ENCODE results near the gene GPBAR1.

GPBAR1 gene

DNA sequence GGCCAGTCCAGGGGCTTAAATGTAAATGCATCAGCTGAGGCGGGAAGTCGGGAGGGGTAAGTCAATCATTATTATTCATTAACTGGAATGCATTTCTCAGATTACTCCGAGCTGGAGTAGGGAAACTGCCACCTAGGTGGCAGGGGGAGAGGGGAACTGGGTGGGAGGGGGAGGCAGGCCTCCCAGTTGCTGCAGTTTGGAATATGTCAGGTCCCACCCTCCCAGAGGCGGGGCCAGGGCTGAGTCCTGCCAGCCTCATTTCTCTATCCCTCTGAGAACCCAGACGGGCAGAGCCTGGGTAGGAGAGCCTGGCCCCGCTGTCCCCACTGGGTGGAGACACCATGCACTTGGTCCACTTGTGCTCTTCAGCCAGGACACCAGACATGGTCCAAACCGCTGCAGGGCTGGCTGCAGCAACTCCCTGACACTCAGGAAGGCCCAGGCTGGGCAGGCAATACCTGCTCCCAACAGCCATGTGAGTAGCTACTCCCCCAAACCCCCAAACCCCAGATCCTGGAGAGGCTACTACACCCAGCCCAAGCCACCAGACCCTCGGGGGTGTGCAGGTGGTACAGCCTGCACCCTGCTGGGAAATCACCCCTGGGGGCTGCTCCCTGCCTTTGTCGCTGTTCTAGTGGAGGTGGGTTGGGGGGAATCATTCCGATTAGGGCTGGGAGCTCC, at the start of gene GPBAR1:
GPBAR1 (plus strand) TSS at position 274 of the 681 bp plus-strand sequence. CDS start 1,710 bp downstream, outside the sequence.
- no peak for DNase-seq

GRCh38 chr2:218214116-218214515, 46.7 kb upstream of the GPBAR1 start:
- DNase-seq, result no peak

DNA sequence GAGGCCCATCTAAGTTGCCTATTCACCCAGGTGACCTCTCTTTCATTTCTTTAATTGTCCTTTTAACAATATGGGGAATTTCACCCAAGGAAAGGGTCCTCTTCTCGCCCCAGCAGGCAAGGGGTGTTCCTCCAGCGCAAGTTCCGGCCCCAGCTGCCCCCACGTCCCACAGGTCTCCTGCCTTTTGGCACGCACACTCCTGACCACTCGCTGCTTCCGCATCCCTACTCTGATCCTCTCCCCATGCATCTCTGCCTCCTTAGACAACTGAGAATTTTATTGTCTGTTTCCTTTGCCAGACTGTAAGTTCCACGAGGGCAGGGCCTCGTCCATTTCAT, 44.5 kb upstream of the GPBAR1 start:
- no peak for DNase-seq

GRCh38 chr2:218216674-218217359, 44.0 kb upstream of the GPBAR1 start, which contains the start of gene ARPC2:
Gene ARPC2, plus strand, starts transcription at chr2:218217189. Its CDS starts 282 bp downstream, at chr2:218217471.
- DNase-seq, result peak; percentile 88

DNA sequence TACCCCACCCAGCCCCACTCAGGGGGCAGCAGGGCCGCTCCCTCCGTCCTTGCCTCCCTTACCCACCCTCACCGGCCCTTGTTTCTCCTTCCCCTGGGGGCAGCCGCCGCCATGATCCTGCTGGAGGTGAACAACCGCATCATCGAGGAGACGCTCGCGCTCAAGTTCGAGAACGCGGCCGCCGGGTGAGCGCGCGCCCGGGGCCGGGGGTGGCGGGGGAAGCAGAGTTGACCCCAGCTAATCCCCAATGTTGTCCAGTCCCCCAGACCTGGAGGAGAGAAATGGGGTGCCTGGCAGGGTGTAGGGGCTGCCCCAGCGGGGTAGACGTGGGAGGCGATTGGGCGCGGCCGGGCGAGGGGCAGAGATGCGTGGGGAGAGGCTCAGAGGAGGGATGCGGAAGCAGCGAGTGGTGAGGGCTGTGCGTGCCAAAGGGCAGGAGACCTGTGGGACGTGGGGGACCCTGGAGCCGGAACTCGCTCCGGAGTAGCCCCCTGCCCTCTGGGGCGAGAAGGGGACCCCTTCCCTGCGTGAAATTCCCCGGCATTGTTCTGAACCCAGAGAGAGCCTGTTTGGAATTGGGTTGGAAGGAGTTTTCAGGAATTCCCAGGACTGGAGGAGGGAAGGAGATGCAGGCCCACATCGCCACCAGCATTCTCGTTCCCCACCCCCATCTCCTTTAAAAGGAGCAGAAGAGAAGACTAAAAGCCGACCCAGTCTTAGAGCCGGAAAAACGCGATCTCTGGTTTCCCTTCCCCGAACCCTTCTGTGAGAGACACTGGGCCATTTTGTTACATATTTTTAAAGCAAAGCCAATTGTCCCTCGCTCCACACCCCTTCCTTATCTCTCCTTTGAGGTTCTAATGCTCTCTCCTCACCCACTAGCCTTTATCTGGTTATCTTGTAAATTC, 43.2 kb upstream of the GPBAR1 start:
- DNase-seq, result no peak

DNA sequence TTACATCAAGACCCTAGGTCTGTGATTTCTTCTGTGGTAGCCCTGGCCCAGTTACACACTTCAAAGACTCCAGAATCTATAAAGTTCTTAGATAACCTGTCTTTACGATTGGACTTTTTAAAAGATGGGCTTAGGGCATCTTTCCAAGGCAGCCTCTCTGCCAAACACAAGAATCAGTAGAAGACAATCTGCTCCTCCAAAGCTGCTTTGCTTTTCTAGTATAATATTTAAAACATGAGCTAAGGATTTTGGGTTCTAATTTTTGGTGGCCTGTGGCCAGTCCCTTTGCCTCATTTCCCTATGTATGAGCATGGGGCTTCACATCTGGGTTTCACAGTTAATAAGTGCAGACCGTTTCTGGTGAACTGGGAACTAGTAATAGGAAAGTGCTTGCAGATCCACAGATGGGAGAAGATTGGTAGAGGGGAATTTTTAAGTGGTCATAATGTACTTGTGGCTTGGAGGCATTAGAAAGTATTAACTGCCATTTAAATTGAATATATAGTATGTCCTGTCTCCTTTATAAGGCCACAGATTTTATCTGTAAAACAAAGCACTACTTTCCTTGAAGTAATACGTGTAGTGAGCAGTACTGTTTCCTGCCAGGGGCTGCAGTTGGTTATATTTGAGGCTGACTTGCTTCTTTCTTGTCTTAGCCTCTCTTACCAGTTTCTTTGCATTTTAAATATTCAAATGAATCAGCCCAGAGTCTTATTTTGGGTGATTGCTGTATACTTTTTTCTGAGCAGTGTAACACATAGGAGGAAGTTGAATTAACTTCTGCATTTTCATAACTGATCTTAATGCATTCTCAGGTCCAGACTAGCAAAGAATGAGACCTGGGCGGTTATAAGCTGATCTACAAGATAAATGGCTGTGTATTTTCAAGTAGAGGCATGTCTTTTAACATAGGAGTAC, 42.3 kb upstream of the GPBAR1 start:
- DNase-seq, result no peak

DNA sequence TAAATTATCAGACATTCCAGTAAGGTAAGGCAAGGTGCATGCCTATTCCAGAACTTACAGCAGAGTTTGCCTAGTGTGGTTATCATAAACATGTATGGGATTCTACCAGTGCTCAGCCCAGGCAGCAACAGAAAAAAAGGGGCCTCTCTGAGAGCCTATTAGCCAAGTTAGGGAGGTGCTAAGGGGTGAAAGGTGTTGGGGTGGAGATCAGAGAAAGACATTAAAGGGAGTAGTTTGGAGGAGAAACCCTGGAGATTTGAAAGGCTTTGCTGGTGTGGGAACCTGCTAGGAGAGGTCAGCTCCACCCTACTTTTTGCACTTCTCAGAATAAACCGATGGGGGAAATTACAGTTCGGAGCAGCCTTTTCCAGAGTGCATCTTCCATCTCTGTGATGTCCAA, 40.9 kb upstream of the GPBAR1 start:
- DNase-seq, result no peak

- no peak for DNase-seq
These were observed 39.8 kb upstream of the GPBAR1 start for GRCh38 chr2:218221000-218221399.

DNA sequence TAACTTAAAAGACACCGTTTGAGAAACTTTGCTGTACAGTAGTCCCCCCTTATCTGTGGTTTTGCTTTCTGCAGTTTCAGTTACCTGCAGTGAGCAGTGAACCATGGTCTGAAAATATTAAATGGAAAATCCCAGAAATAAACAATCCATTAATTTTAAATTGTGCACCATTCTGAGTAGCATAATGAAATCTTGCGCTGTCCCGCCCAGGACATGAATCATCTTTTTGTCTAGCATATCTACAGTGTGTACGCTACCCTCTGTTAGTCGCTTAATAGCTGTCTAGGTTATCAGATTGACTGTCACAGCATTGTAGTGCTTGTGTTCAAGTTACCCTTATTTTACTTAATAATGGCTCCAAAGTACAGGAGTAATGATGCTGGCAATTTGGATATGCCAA, 37.8 kb upstream of the GPBAR1 start:
- no peak for DNase-seq

DNA sequence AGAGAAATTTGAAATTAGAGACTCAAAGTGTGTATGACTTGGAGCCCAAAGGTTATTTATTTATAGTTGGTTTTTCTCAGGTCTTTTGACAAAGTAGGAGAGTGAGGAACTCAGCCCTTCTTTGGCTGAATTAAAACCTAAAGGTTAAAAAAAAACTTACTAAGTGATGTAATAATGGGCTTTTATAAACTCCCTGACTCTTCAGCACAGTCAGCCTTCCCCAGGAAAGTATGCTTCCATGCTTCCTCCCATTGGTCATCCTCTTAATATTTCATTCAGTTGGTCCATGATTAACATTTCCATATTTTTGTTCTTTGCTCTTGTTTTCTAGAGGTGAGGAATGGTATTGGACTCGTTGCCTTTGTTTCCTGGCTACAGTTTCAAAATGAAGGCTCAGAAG, 36.6 kb upstream of the GPBAR1 start:
- no peak for DNase-seq

GRCh38 chr2:218226903-218227302, 33.9 kb upstream of the GPBAR1 start:
- DNase-seq, result no peak

GRCh38 chr2:218228366-218229090, 32.3 kb upstream of the GPBAR1 start:
- DNase-seq, result no peak

- DNase-seq, result no peak
These were observed 31.6 kb upstream of the GPBAR1 start for GRCh38 chr2:218229239-218229638.

- DNase-seq, result no peak
These were observed 31.0 kb upstream of the GPBAR1 start for GRCh38 chr2:218229851-218230250.

- no peak for DNase-seq
These were observed 29.9 kb upstream of the GPBAR1 start for GRCh38 chr2:218230882-218231281.

GRCh38 chr2:218233543-218233942, 27.3 kb upstream of the GPBAR1 start:
- no peak for DNase-seq

- no peak for DNase-seq
These were observed 26.3 kb upstream of the GPBAR1 start for GRCh38 chr2:218234521-218234920.

GRCh38 chr2:218235017-218235416, 25.8 kb upstream of the GPBAR1 start:
- DNase-seq, result no peak

DNA sequence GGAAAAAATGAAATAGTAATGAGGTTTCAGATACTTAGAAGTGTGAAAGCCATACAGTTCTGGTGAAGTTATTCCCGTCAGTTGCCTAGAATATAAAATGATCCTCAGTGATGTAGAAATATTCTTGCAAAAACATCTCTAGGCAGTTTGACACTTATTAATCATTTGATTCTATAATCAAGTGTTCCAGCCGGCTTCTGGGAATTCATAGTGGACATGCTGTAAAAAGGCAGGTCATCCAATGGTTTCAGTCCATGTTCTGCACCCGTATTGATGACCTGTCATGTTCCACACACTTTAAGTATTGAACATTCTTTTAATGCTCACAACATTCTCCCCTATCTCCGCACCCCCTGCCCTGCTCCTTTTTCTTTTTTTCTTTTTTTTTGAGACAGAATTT, 24.0 kb upstream of the GPBAR1 start:
- no peak for DNase-seq

DNA sequence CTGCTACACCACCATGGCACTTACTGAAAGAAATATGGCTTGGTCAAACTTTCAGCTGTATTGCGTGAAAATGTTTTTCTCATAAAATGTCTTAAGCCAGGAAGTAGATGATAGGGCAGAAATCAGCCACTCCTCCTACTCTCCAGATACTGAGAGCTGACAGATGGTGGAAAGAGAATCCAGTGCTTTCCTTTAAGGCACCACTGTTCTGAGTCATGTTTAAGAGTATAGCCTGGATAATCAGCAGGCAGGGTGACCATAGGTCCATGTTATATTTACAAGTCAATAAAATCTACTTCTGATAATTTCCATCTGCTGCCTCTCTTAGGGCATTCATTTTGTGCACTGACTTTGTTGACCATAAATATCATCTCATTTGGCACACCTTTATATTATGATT, 21.9 kb upstream of the GPBAR1 start:
- no peak for DNase-seq

DNA sequence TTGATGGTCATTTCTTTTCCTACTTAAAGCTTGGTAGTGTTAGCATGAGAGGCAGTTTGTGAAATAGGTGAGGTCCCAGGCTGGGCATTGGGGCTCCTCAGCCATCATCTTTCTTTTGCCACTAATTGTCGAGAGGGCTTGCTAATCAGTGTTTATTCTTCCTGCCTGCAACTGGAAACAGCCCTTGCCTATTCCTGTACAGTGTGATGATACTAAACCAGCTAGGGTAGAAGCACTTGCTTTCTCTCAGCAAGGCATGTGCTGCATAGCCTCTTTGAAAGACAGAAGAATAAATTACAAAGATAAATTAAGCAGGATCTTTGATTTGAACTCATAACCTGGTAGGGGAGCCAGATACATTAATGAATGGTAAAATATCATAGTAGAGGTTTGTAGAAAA, 16.6 kb upstream of the GPBAR1 start:
- DNase-seq, result no peak

DNA sequence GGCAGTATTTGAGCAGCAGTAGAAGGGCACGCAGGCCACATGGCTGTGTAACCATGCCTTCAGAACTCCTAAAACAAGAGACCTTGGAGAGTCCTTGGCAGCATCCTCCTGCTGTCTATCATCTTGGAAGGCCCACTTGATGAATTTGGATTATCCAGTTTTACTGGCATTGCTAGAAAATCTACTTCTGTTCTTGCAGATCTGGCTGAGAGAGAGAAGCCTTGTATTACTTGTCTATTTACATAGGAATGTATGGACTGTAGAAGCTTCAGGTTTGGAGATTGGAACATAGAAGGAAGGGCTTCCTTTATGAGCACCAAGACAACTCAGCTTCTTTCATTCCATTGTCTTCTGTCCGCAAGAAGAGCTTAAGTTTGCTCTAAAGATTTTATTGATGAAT, 16.1 kb upstream of the GPBAR1 start:
- no peak for DNase-seq

Data from NCI-H1092 (cell line).